ENCODE measurements around the gene HSPA12A.

The HSPA12A gene

GRCh38 chr10:116621934-116622655 lies 120.3 kb downstream of the HSPA12A start:
- no peak for DNase-seq

DNA sequence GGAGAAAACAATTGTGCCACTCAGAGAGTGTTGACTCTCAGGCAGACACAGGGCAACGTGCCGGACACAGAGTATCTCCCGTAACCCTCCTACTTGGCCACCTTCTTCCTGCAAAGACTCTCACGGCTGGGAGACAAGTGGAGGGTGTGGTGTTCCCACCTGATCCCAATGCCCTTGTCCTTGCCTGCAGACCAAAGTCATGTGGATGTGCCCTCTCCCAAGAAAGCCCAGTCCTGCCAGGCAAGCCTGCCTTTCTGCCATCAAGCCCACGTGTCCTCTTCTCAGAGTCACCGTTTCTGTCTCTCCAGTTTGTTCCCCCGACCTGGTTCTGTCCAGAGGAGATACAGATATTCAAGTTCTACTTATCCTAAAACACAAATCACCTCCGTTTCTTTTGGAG lies 120.9 kb downstream of the HSPA12A start:
- no peak for DNase-seq
